Smooth muscle cell (in vitro differentiated cells): ENCODE data around the gene DSG3. TPM values are rescaled to one million over a fixed set of nuclear protein-coding genes. Genes with fewer than 3 reads are reported as not detected.

Experiments
- DNase-seq: peaks from one replicate; lab custom pipeline; 2025; ENCODE audit not compliant: unreplicated experiment; lab: John Stamatoyannopoulos, UW
- H2AFZ ChIP-seq: fragments of 200-600 bp; sonication (generic); 2 replicates; pipeline ENCODE4 v1.6.0; 2016; ENCODE audit warnings: antibody characterized with exemption, low read depth, mild to moderate bottlenecking
- H3F3A ChIP-seq: fragments of 200-600 bp; sonication (generic); 2 replicates; pipeline ENCODE4 v1.6.0; 2017; ENCODE audit warnings: antibody characterized with exemption, low read depth
- H3K27ac ChIP-seq: fragments of 200-600 bp; sonication (generic); 2 replicates; pipeline ENCODE4 v1.5.1; 2016; ENCODE audit warnings: low read depth, mild to moderate bottlenecking
- H3K27me3 ChIP-seq: fragments of 200-600 bp; sonication (generic); 2 replicates; pipeline ENCODE4 v1.6.1; 2016; ENCODE audit warnings: low read depth, mild to moderate bottlenecking
- H3K36me3 ChIP-seq: fragments of 200-600 bp; sonication (generic); 2 replicates; pipeline ENCODE4 v1.5.1; 2016; ENCODE audit warnings: low read depth
- H3K4me1 ChIP-seq: fragments of 200-600 bp; sonication (generic); 2 replicates; pipeline ENCODE4 v1.5.1; 2016; ENCODE audit warnings: low read depth
- H3K4me2 ChIP-seq: fragments of 200-600 bp; sonication (generic); 2 replicates; pipeline ENCODE4 v1.6.0; 2016; ENCODE audit warnings: mild to moderate bottlenecking
- H3K4me3 ChIP-seq: fragments of 200-600 bp; sonication (generic); 2 replicates; pipeline ENCODE4 v1.5.1; 2016; ENCODE audit warnings: mild to moderate bottlenecking
- H3K79me2 ChIP-seq: fragments of 200-600 bp; sonication (generic); 2 replicates; pipeline ENCODE4 v1.6.0; 2016; ENCODE audit warnings: low read depth, mild to moderate bottlenecking
- H3K9ac ChIP-seq: fragments of 200-600 bp; sonication (generic); 2 replicates; pipeline ENCODE4 v1.6.0; 2016; ENCODE audit warnings: low read depth
- H3K9me3 ChIP-seq: fragments of 200-600 bp; sonication (generic); replicated peaks from 2 replicates; pipeline ENCODE4 v1.5.1; 2016; ENCODE audit warnings: low read depth
- H4K20me1 ChIP-seq: fragments of 200-600 bp; sonication (generic); 2 replicates; pipeline ENCODE4 v1.6.0; 2016; ENCODE audit warnings: low read depth
- CTCF ChIP-seq: fragments of 200-600 bp; sonication (generic); IDR thresholded peaks from 2 replicates; pipeline ENCODE4 v1.5.1; 2017; ENCODE audit warnings: borderline replicate concordance, mild to moderate bottlenecking, antibody characterized with exemption; ENCODE audit not compliant: insufficient read depth, poor library complexity, severe bottlenecking
- WGBS: methylation state at CpG from one replicate; pipeline ENCODE4 v1.1.7; 2016; ENCODE audit warnings: low lambda C conversion rate; 5-methylcytosine and 5-hydroxymethylcytosine counted together
- polyA plus RNA-seq: library from polyadenylated mRNA; unstranded; fragments of >200 nt; fragmentation: Nextera tagmentation; extraction: Ambion mirVana; gene quantifications from 2 replicates; pipeline ENCODE4 v1.2.1, GENCODE V29; 2016
- total RNA-seq: library from RNA; depleted of rRNA; stranded (reverse); fragments of >200 nt; gene quantifications from 2 replicates; pipeline ENCODE4 v1.2.3, GENCODE V29; 2014

Gene DSG3
- total and polyA plus RNA-seq, 2 experiments from 2014 or later = 4.9 to 44.8 TPM

GRCh38 chr18:31417850-31418249, 29.7 kb upstream of the DSG3 start:
- Histone ChIP-seq H3F3A (no peaks in the 10 kb centered on the region), H3K9ac (no peak overlapping the region), H3K4me1 (no peaks in the 10 kb centered on the region), H3K36me3 (no peaks in the 10 kb centered on the region), H2AFZ (no peak overlapping the region), H4K20me1 (no peaks in the 10 kb centered on the region), H3K4me3 (no peak overlapping the region), H3K27me3 (no peaks in the 10 kb centered on the region), H3K27ac (no peak overlapping the region), H3K9me3 (no peaks in the 10 kb centered on the region), H3K4me2 (no peak overlapping the region), H3K79me2 (no peaks in the 10 kb centered on the region)
- TF ChIP-seq CTCF = no peak
- DNase-seq = no peak

- H3K79me2 ChIP-seq = no peaks in the 10 kb centered on the region
- no peaks in the 10 kb centered on the region for H3K36me3 ChIP-seq
- H3F3A ChIP-seq = no peaks in the 10 kb centered on the region
- no peaks in the 10 kb centered on the region for H3K9me3 ChIP-seq
- H2AFZ ChIP-seq = peak overlapping the region; percentile 8
- H4K20me1 ChIP-seq = no peaks in the 10 kb centered on the region
- H3K27me3 ChIP-seq = no peaks in the 10 kb centered on the region
- no peak for TF ChIP-seq CTCF
- H3K27ac ChIP-seq = peak overlapping the region; percentile 15
- no peak overlapping the region for H3K9ac ChIP-seq
- DNase-seq = no peak
- no peak overlapping the region for H3K4me2 ChIP-seq
- no peak overlapping the region for H3K4me3 ChIP-seq
- H3K4me1 ChIP-seq = no peaks in the 10 kb centered on the region
- 86% methylated on average over 7 of the region's 7 CpGs for WGBS
Measured at GRCh38 chr18:31419457-31419932, 28.0 kb upstream of the DSG3 start.

DNA sequence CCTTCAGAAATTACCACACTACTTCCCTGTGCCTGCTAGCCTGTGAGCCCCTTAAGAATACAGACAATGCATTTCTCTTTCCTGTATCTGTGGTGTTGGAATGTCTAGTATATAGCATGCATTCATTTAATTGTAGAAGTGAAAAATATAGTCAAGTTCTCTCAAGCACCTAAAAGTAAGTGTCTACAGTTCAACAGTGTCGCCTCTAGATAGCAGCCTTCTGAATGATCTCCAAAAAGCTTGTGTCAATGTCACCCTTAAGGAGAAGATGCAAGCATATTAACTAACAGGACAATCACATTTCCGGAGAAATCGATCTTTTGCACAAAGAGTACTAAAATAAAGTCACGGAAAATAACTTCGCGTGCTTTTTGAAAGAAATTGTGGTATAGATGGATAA, 27.5 kb upstream of the DSG3 start:
- 94% methylated on average over 6 of the region's 6 CpGs for WGBS
- Histone ChIP-seq H3K27ac (peak overlapping the region; percentile 15), H3K9me3 (no peaks in the 10 kb centered on the region), H3K36me3 (no peaks in the 10 kb centered on the region), H2AFZ (peak overlapping the region; percentile 8), H3K4me3 (no peak overlapping the region), H4K20me1 (no peaks in the 10 kb centered on the region), H3K27me3 (no peaks in the 10 kb centered on the region), H3K4me2 (no peak overlapping the region), H3K79me2 (no peaks in the 10 kb centered on the region), H3K4me1 (no peaks in the 10 kb centered on the region), H3K9ac (no peak overlapping the region), H3F3A (no peaks in the 10 kb centered on the region)
- DNase-seq = no peak
- no peak for TF ChIP-seq CTCF

DNA sequence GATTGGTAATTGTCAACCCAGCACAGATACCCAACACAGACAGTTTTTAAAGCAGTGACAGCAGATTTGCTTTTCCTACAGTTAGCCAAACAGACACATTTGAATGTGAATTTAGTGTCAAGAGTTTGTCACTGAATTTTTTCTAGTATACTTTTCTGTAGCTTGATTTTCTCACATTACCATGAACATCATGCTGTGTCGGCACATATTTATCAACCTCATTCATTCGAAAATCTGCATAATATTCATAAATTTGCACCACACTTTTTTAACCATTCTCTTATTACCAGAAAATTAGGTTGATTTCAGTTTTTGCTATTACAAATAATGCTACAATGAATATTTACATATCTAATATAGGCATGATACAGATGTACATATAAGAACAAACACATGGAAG, 27.0 kb upstream of the DSG3 start:
- Histone ChIP-seq H2AFZ (no peak overlapping the region), H3K9me3 (no peaks in the 10 kb centered on the region), H3K36me3 (no peaks in the 10 kb centered on the region), H3K4me1 (no peaks in the 10 kb centered on the region), H3K27ac (no peak overlapping the region), H3K4me3 (no peak overlapping the region), H4K20me1 (no peaks in the 10 kb centered on the region), H3K4me2 (no peak overlapping the region), H3K79me2 (no peaks in the 10 kb centered on the region), H3K9ac (no peak overlapping the region), H3K27me3 (no peaks in the 10 kb centered on the region), H3F3A (no peaks in the 10 kb centered on the region)
- TF ChIP-seq CTCF = no peak
- 93% methylated on average over 2 of the region's 2 CpGs for WGBS
- no peak for DNase-seq
